ENCODE results near the gene EPHA6. TPM values are rescaled to one million over a fixed set of nuclear protein-coding genes. Genes with fewer than 3 reads are reported as not detected.

Gene EPHA6
- total RNA-seq, 4 donors from 2014 or later = 0.60 to 3.8 (median 3.0) TPM

- no peak overlapping the region for H3K4me3 ChIP-seq
- H3K9me3 ChIP-seq = no peaks in the 10 kb centered on the region
- no peak for DNase-seq
- intact Hi-C loops (cut with DNase I; ENCODE audit: low total_unique reads) (no loop called here), in situ Hi-C loops (cut with MboI; ENCODE audit: low pct_ligation_motif_present in 1 of 4, low pct_unique_long_range_greater_than_20kb in 1 of 4, low sequenced_read_pairs in 3 of 4) (no loop called here)
- no peak for TF ChIP-seq POLR2AphosphoS5 (IDR thresholded peaks at IDR 0.05)
- no peak for TF ChIP-seq EP300 (IDR thresholded peaks at IDR 0.05; ENCODE audit: low read depth)
- no peak for TF ChIP-seq POLR2A (IDR thresholded peaks at IDR 0.05)
- no peak for TF ChIP-seq CTCF (IDR thresholded peaks at IDR 0.05)
- H3K27ac ChIP-seq = no peak overlapping the region
- no peaks in the 10 kb centered on the region for H3K4me1 ChIP-seq
- no peaks in the 10 kb centered on the region for H3K36me3 ChIP-seq
- no peaks in the 10 kb centered on the region for H3K27me3 ChIP-seq
- WGBS, 2 donors (ENCODE audit: low coverage in 1 of 2) = 69 to 81% methylated on average over 2 of the region's 2 CpGs
Observed at GRCh38 chr3:97550408-97550807, 736.0 kb downstream of the EPHA6 start.

GRCh38 chr3:97552186-97552585 lies 737.8 kb downstream of the EPHA6 start:
- no peaks in the 10 kb centered on the region for H3K4me1 ChIP-seq
- no peaks in the 10 kb centered on the region for H3K9me3 ChIP-seq
- in situ Hi-C loops (cut with MboI; ENCODE audit: low pct_ligation_motif_present in 1 of 4, low pct_unique_long_range_greater_than_20kb in 1 of 4, low sequenced_read_pairs in 3 of 4) = no loop called here
- intact Hi-C loops (cut with DNase I; ENCODE audit: low total_unique reads) = no loop called here
- TF ChIP-seq CTCF (IDR thresholded peaks at IDR 0.05) (no peak), POLR2A (IDR thresholded peaks at IDR 0.05) (no peak), EP300 (IDR thresholded peaks at IDR 0.05; ENCODE audit: low read depth) (no peak), POLR2AphosphoS5 (IDR thresholded peaks at IDR 0.05) (no peak)
- no peak overlapping the region for H3K27ac ChIP-seq
- no peaks in the 10 kb centered on the region for H3K27me3 ChIP-seq
- no peak for DNase-seq
- H3K4me3 ChIP-seq = no peak overlapping the region
- no peaks in the 10 kb centered on the region for H3K36me3 ChIP-seq

GRCh38 chr3:97575742-97576141 lies 761.3 kb downstream of the EPHA6 start:
- Histone ChIP-seq H3K4me3 (no peak overlapping the region), H3K27me3 (no peaks in the 10 kb centered on the region), H3K27ac (no peak overlapping the region), H3K4me1 (peaks cover 0 to 4% (median 0%) of the 10 kb centered on the region in 4 donors), H3K36me3 (no peaks in the 10 kb centered on the region), H3K9me3 (no peaks in the 10 kb centered on the region)
- 64 to 69% methylated on average over 3 of the region's 3 CpGs for WGBS, 2 donors (ENCODE audit: low coverage in 1 of 2)
- in situ Hi-C loops (cut with MboI; ENCODE audit: low pct_ligation_motif_present in 1 of 4, low pct_unique_long_range_greater_than_20kb in 1 of 4, low sequenced_read_pairs in 3 of 4) = no loop called here
- no peak for TF ChIP-seq EP300 (IDR thresholded peaks at IDR 0.05; ENCODE audit: low read depth)
- no peak for TF ChIP-seq POLR2A (IDR thresholded peaks at IDR 0.05)
- TF ChIP-seq POLR2AphosphoS5 (IDR thresholded peaks at IDR 0.05) = no peak
- no peak for TF ChIP-seq CTCF (IDR thresholded peaks at IDR 0.05)
- DNase-seq = no peak
- intact Hi-C loops (cut with DNase I; ENCODE audit: low total_unique reads) = no loop called here

GRCh38 chr3:97576221-97576620 lies 761.8 kb downstream of the EPHA6 start:
- DNase-seq = no peak
- 65 to 81% methylated on average over 2 of the region's 2 CpGs for WGBS, 2 donors (ENCODE audit: low coverage in 1 of 2)
- H3K4me3 ChIP-seq = no peak overlapping the region
- in situ Hi-C loops (cut with MboI; ENCODE audit: low pct_ligation_motif_present in 1 of 4, low pct_unique_long_range_greater_than_20kb in 1 of 4, low sequenced_read_pairs in 3 of 4) (no loop called here), intact Hi-C loops (cut with DNase I; ENCODE audit: low total_unique reads) (no loop called here)
- H3K27me3 ChIP-seq = no peaks in the 10 kb centered on the region
- H3K27ac ChIP-seq = no peak overlapping the region
- TF ChIP-seq EP300 (IDR thresholded peaks at IDR 0.05; ENCODE audit: low read depth) = no peak
- TF ChIP-seq CTCF (IDR thresholded peaks at IDR 0.05) = no peak
- TF ChIP-seq POLR2AphosphoS5 (IDR thresholded peaks at IDR 0.05) = no peak
- TF ChIP-seq POLR2A (IDR thresholded peaks at IDR 0.05) = no peak
- no peaks in the 10 kb centered on the region for H3K36me3 ChIP-seq
- peaks cover 0 to 4% (median 0%) of the 10 kb centered on the region in 4 donors for H3K4me1 ChIP-seq
- no peaks in the 10 kb centered on the region for H3K9me3 ChIP-seq

Data from transverse colon (tissue), 4 donors.